ENCODE data around the gene OTOS.

OTOS gene

DNA sequence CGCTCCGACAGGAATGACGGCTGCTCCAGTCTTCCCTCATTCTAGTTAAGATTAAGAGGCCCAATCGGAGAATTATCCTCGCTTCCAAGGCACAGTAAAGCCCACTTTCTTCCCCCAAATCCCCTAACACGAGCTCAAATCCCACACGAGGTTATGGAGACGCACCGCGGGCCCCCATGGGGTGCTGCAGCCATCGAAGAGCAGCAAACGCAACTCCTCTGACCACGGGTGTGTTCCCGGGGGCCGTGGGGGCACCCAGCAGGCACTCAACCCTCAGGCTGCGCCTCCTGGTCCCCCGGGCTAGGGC, 4.8 kb downstream of the OTOS start:
- DNase-seq = peak; percentile 37

DNA sequence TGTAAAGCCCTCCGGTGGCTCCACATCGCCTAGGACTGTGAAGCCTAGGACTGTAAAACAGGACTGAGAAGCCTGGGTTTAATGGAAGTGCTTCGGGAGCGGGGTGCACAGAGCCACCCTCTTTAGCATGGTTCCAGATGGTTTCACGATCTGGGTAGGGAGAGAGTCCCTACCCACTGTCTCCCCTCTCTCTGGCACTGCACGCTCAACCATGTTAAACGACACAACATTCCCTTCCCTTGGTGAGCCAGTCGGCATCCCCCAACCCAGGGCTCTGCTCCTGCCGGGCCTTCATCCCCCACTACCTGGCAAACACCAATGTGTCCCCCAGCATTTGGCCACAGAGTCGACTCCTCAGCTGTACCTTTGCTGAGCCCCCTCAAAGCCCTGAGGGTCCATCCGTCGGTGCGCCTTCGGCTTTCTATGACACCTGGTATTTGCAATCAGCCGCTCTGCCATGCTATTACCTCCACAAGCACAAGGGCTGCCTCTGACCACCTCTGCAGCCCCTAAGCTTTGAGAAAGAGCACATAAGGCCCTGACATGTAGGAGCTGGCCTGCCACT, 5.4 kb downstream of the OTOS start:
- DNase-seq = no peak

DNA sequence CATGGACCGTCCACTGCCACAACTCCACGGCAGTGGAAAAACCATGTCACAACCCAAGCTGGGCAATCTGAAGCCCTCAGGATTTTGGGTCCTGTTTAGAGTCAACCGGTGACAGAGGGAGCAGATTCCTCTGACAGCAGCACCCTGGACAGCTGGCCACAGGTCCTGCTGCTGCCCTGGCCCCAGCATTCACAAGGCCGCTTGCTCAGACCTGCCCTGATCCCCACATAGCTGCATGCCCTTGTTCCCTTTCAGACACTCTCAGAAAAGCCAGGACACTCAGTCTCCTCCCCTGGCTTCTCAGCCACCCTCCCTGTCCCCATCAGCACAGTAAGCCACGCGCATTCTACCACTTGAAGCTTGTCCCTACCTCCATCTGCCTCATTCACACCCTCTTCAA, 6.0 kb downstream of the OTOS start:
- DNase-seq = no peak

DNA sequence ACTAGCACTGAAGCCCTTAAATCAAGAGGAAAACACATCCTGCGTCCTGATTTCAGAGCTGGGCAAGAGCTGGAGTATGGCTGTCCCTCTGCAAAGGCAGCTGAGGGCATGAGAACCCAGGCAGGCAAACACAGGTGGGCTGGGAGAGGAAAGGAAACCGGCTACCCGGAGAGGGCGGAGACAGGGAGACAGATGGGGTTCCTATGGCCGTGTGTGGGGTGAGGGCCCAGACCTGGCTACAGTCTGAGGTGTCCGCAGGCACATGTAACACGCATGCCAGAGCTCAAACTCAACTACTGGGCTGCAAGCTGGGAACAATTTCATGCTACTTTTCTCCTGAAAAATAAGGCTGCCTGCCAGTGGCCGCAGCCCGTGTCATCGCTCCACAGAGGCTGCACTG, 7.1 kb downstream of the OTOS start:
- DNase-seq = no peak

DNA sequence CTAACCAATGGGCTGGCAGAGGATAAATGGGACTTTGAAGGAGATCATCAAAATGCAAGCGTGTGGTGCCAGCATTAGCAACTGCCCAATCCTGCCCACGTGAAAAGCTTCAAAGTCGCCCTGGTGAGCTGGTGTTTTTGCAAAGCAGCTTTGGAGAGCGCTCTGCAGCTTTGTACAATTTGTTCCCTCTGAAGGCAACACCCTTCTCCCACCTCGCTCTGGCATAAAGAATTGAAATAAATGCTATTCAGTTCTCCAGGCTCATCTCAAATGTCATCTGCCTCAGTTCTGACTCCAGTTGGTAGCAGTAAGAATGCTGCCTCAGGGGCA, 7.8 kb downstream of the OTOS start:
- DNase-seq = no peak

DNA sequence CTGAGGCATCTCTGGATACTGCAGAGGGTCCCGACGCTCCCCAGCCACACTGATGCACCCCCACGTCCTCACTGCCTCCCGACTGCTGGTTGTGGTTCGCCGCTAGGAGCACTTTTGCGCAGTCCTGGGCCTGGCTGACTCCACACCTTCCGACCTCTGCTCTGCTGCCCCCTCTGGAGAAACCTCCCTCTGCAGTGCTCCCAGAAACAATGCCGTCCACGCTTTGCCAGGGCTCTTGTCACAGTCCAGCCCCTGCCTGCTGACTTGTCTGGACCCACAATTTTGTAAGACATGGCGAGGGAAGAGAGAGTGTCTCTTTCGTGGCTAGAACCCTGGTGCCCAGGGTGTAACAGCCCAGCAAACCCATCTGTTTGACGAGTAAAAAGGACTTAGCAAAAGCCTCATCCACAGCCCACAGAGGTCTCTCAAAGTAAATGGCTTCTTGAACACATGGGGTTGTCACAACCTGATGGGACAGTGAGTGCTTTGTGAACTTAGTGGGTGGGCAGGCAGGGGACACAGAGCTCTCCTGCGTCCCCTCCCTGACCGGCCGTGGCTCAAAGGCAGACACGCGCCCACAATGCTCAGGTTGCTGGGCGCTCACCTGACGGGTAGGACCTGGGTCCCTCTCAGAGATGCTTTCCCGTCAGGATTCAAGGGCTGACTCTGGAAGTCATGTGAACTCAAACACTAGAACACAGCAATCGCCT, 8.4 kb downstream of the OTOS start:
- DNase-seq = no peak

DNA sequence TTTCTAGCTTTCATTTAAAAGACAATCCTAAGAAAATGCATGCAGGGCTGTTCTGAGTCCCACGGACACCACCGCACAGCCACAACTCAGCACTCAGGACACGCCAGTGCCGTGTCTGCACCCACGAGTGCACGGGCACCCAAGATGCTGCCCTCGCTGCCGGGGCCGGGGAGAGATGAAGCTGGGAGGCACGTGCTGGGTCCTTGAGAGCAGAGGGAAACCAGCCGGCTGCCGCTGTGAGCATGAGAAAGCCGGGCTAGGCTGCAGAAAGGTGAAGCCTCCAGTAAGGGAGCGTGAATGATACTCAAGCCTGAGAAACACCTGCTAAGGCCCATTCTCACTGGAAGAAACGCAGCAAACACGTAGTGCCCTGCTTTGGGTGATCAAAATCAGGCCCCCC, 9.2 kb downstream of the OTOS start:
- DNase-seq = no peak

DNA sequence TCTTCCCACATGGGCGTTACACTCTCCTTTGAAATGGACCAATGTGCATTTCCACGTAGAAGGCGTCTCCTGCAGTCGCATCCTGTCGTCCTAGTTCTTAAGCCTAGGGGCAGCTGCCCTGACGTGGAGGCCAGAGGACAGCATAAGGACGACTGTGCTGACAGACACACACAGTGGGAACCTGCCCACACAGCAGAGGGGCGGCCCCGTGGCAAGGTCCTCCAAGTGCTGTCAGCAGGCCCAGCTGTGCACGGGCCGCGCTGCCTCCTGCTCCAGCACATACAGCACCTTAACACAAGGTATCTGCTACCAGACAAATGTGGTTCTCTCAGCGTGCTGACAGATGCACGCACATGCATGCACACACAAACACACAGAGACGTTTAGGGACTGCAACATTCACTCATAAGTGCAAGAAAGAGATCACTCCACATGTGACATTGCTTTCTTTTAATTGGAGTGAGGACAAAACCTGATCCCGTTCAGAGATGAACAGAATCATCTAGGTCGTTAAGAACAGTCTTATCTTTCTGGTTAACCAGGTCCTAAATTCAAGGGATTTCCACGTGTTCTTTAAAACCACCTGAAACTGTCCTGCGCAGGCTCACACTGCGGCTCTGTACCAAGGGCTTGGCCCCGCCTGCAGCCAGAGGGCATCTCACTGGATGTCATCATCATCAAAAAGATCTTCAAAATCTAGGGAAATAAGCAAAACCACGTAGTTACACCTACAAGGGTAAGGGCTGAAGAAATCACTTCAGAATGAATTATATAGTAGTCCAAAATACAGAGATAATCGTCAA, 9.9 kb downstream of the OTOS start:
- DNase-seq = no peak

DNA sequence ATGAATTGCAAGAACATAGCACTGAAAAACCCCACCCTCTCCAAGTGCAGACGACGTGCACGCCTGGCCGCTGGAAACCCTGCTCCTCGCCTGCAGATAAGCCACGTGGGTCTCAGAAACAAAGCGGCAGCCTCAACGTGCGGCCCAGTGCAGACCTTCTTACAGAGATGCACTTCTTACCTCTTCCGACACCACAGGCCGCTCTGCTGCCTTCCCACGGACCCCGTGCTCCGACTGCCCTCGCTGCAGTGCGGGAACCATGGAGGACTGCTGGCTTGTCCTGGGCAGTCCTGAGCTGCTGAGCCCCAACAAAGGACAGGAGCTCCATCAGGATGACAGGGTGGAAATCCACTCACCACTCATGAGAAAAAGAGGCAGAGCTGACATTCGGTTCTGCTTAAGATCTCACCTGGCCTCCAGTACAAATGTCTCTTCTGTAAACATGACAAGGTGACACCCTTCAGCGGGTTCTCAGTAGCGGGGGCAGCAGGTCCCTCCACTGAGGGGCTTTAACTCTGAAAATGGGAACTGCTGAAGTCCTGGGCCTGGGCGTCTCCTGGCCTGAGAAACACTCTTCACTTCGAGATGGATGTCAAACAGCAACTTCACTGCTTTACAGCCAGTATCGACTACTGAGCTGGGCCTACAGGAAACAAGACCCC, 10.6 kb downstream of the OTOS start:
- no peak for DNase-seq

DNA sequence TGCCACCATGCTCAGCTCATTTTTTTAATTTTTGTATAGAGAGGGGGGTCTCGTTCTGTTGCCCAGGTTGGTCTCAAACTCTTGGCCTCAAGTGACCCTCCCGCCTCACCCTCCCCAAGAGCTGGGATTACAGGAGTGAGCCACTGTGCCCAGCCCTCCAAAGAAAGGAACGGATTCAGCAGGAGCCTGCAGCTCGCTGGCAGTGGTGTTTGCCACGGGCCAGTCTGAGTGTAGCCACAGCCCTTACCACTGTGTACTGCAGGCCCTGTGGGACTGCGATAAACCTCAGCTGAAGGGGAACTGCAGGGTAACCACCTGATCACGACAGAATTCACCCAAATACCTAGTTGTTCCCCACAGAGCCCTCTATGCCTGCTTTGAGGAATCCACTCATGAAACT, 11.1 kb downstream of the OTOS start:
- no peak for DNase-seq

DNA sequence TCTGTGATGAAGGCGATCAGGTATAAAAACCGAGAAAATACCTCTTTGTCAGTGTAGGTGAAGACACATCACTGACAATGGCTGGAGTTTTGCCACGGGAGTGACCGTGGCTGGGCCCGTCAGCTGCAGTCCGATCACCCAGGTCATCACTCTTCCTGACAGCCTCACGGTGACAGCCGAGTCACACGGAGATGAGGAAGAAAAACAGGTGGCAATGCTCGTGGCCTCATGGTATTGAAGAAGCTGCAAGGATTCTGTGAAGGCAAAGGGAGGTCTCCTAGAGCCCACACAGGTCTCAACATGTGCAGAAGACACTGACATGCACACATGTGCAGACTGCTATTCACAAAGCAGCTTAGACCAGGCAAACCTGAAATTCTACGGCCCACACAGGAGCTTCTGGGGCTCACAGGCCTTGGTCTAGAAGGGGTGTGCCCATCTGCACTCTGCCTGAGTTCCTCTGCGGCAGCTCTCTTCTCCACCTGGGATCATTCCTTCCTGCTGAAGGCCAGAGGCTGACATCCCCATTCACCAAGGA, 11.8 kb downstream of the OTOS start:
- no peak for DNase-seq

DNA sequence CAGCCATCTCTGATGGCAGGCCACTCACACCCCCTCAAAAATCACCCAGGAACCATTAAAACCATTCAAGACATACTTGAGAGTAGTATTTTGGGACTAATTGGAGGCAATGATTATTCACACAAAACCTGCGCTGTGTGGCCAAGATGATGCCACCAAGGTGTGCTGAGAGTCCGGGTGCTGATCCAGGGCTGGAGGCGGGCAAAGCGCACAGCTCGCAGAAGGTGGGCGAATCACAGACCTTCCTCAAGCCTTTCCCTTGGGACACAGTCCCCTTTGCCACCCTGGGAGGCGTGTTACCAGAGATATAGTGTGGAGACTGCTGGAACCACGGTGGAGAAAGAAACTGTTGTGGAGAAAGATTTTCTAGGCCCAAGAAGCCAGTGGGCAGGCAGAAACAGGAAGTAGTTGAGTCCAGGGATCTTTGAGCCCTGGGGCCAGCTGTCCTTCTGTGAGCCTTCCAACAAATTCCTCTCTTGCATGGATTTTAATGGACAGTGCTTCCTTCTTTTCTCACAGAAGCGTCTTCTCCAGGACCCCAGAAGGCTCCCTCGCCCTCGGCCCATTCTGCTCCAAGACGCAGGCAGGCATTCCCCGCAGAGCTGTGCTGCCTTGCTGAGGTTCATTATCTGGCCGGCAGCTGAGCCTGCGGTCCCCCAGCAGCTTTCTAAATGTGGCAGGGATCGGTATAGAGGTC, 12.4 kb downstream of the OTOS start:
- no peak for DNase-seq

DNA sequence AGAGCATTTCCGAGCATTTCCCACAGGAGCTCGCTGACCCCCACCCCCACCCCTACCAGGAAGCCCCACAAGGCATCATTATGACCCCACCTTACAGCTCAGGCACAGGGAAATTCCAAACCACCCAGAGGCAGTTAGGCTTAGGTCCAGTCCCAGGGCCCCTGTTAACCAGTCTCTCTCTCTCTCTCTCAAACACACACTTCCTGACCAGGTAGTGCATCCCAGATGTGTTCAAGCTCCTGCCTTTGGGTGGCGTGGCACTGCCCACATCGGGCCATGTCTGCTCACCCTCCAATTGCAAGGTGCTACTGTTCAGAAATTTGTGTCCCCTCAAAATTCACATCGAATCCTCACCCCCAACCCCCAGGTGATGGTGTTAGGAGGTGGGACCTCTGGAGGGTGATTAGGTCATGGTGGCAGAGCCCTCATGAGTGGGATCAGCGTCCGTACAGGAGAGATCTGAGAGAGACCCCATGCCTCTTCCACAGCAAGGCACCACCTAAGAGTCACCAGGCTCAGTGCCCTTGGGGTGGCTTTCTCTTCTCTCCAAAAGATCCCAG, 13.2 kb downstream of the OTOS start:
- DNase-seq = no peak

DNA sequence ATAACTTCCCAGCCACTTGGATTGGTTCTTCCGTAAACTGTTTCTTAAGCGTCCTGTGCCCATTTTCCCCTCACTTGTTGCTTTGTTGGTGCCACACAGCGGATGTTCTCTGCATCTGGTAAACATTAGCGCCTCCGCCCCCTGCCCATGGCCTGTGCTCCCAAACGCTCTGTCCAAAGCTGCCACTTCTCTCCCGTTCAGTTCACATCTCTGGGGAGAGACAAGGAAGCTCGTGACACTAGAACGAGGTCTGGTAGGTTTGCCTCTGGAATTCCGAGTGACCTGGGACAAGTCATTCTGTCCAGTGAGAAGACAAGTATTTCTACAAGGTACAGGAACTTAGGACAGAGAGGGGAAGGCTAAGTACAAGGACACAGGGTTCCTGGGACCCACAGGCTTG, 13.7 kb downstream of the OTOS start:
- no peak for DNase-seq

DNA sequence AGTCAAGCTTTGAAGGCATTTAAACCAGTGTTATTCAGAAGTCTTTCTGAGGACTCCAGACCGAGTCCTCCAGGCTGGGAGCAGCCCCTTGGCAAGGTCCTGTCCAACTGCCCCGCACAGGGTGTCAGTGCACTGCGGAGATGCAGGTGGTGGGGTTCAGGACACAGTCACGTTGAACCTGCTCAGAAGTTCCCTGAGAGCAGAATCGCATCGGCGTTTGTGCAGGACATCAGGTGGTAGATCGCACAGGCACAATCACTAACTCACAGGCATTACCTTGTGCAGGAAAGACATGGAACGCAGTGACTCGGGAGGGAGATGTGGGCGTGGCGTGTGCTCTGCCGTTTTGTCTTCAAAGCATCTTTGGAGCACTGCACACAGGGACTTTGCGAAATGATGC, 14.7 kb downstream of the OTOS start:
- no peak for DNase-seq

DNA sequence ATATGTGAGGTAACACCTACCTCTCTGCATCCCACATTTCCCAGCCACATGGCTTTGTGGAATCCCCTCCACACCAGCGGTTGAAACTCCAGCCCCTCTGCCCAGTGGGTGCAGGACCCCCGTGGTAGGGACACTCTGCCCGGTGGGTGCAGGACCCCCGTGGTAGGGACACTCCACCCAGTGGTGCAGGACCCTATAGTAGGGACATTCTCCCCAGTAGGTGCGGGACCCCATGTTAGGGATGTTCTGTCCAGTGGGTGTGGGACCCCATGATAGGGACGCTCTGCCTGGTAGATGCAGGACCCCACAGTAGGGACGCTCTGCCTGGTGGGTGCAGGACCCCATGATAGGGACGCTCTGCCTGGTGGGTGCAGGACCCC, 15.8 kb downstream of the OTOS start:
- DNase-seq = no peak

DNA sequence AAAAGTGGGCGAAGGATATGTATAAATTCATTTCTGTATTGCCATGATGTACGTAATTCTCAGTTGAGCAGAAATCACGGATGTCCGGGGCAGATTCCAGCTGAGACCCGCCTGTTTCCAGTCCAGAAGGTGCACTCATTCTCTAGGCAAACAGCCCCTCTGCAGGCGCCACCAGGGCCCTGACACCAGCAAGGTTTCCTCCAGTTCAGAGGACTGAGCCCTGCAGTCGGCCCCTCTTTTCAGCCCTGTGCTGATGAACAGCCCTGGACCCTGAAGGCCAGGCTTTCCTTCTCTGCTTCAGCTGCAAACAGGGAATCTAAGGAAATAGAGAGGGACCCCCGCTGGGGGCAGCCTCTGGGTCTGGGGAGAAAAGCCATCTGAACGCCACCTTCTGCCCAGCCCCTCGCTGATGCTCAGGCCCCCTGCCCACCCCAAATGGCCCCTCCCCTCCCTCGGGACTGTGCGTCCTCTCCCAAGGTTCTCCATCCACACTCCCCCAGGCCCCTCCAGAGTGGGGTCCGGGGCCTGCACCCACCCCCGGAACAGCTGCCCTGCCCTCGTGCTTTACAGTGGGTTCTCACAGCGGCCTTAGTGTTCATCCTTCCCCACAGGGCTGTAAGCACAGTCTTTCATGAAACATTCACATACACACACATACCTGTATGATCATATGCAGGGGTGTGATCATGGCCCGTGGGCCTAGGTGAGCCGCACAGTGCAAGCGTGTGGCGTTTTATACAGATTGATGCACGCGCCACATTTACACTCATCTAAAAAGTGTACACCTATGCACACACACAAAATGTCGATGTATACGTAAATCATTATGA, 16.4 kb downstream of the OTOS start:
- DNase-seq = no peak

DNA sequence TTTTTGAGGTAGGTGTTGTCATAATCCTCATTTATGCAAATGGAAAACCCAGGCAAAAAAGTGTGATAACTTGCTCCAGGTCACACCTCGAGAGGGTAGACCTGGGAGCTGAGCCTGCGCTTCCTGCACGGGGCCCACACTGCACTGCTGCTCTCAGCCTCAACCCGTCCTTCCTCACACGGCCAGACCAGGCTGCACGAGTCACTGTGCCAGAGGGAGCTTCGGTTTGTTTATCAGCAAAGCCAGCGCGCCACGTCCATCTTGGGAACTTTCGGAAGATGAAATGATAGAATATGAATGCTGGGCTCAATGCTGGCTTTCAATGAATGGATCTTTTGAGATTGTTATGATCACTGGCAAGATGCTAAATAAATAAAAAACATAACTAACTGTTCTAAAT, 18.8 kb downstream of the OTOS start:
- DNase-seq = no peak

DNA sequence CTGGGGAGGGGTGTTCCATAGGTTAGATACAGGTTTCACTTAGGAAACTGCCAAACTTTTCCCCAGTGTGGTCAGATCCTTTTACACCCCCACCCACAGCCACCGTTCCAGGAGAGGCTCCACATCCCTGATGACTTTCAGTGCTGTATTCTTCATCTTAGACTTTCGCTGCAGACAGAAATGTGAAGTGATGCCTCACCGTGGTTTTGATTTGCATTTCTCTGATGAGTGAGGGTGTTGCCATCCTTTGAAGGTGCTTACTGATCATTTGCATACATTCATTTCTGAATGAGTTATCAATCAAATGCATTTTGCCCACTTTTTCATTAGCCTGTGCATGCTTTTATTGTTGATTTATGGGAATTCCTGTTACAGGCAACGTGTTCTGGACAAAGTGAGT, 19.3 kb downstream of the OTOS start:
- no peak for DNase-seq

DNA sequence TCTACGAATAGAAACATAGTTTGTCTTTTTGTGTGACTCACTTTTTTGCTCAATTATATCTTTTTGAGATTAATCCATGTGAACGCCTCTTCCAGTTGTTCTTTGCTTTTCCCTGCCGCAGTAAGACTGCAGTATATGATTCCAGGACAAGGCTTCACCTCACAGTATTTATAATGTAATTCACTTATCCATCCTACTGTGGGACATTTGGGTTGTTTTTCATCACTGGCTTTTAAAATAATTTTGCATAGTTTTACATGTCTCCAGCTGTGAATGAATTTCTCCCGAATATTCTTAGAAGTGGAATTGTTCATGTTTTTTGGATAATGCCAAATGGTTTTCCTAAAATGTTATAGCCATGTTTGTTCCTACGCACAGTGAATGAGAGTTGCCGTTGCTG, 26.2 kb downstream of the OTOS start:
- DNase-seq = no peak

DNA sequence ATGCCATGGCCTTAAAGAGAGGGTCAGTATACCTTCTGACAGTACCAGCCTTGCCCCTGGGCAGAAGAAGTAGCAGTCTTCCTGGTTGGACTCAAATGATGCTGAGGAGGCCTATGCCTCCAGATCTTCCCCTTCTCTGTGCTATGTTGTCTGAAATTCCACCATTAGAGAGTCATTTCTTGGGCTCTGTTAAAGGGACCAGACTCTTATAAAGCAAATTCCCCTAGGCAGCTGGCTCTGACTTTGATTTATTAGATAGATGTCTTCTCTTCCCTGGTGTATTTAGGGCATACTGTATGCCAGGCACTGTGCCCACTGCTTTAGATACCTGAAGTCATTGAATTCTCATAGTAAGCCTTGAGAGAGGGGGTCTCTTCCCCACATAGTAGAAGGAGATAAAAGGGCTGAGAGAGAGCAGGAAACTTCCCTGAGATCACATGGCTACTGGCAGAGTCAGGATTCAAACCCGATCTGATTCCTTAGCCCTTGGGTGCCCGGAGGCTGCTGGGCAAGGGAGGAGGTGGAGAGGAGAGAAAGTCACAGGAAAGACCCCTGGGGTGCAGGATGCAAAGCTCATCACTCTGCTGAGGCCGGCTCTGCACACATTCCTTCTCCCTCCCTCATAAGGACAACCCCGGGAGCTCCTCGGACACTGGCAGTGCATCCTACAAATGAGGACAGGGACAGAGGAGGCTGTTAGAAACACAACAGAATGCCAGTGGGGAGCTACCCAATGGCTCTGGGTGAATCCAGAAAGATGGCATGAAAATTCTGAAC, 27.4 kb downstream of the OTOS start:
- no peak for DNase-seq
